ENCODE data around the gene CAV3. TPM values are rescaled to one million over a fixed set of nuclear protein-coding genes. Genes with fewer than 3 reads are reported as not detected.

Gene CAV3
- polyA plus RNA-seq, 1 donor (not counting 4 experiments of a cell fraction or from before 2014, with no cell fraction given): not detected

- TF ChIP-seq, protein P1, sequence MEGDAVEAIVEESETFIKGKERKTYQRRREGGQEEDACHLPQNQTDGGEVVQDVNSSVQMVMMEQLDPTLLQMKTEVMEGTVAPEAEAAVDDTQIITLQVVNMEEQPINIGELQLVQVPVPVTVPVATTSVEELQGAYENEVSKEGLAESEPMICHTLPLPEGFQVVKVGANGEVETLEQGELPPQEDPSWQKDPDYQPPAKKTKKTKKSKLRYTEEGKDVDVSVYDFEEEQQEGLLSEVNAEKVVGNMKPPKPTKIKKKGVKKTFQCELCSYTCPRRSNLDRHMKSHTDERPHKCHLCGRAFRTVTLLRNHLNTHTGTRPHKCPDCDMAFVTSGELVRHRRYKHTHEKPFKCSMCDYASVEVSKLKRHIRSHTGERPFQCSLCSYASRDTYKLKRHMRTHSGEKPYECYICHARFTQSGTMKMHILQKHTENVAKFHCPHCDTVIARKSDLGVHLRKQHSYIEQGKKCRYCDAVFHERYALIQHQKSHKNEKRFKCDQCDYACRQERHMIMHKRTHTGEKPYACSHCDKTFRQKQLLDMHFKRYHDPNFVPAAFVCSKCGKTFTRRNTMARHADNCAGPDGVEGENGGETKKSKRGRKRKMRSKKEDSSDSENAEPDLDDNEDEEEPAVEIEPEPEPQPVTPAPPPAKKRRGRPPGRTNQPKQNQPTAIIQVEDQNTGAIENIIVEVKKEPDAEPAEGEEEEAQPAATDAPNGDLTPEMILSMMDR (optimal IDR thresholded peaks at IDR 0.05 in 1 of 3, IDR thresholded peaks at IDR 0.05 in 1 of 3, conservative IDR thresholded peaks at IDR 0.05 in 1 of 3; ENCODE audit: extremely low read depth in 1 of 3, insufficient read depth in 2 of 3, low read length in 3 of 3): no peak
- TF ChIP-seq EZH2 (IDR thresholded peaks at IDR 0.05; ENCODE audit: low read length): no peak
- no peak for FAIRE-seq
- Histone ChIP-seq H3K4me3 (ENCODE audit: control insufficient read depth in 2 of 3, extremely low read depth in 1 of 3, insufficient read depth in 2 of 3, low read depth in 1 of 3, low read length in 3 of 3) (no peak overlapping the region), H3K79me2 (ENCODE audit: control insufficient read depth, insufficient read depth, low read length) (no peaks in the 10 kb centered on the region), H3K27ac (ENCODE audit: control insufficient read depth, insufficient read depth, low read length) (no peak overlapping the region), H3K27me3 (ENCODE audit: control insufficient read depth, extremely low read depth, insufficient read depth, low read length) (no peaks in the 10 kb centered on the region), H3K9me3 (ENCODE audit: control insufficient read depth, low read depth, low read length) (no peaks in the 10 kb centered on the region), H4K20me1 (ENCODE audit: control insufficient read depth, extremely low read depth, insufficient read depth, low read length) (no peaks in the 10 kb centered on the region), H3K4me1 (ENCODE audit: control insufficient read depth, extremely low read depth, insufficient read depth, low read length) (peaks cover 4% of the 10 kb centered on the region), H3K9ac (ENCODE audit: control insufficient read depth, extremely low read depth, insufficient read depth, low read length) (no peak overlapping the region), H2AFZ (ENCODE audit: control insufficient read depth, low read length) (no peak overlapping the region), H3K9me1 (ENCODE audit: control insufficient read depth, extremely low read depth, insufficient read depth, low read length) (no peaks in the 10 kb centered on the region), H3K4me2 (ENCODE audit: control insufficient read depth, extremely low read depth, insufficient read depth, low read depth, low read length) (no peak overlapping the region), H3K36me3 (ENCODE audit: control insufficient read depth in 2 of 2, extremely low read depth in 1 of 2, insufficient read depth in 2 of 2, low read length in 2 of 2) (no peaks in the 10 kb centered on the region)
- dilution Hi-C loops (cut with MboI; ENCODE audit: extremely low pct_ligation_motif_present, low sequenced_read_pairs): no loop called here
- DNase-seq (ENCODE audit: low read depth, low spot score): no peak
These were observed 10.8 kb upstream of the CAV3 start for GRCh38 chr3:8722808-8723207.

- no peak overlapping the region for H3K27ac ChIP-seq (ENCODE audit: control insufficient read depth, insufficient read depth, low read length)
These were observed 10.0 kb upstream of the CAV3 start for GRCh38 chr3:8723612-8724011.

More at GRCh38 chr3:8723612-8724011, 10.0 kb upstream of the CAV3 start:
- dilution Hi-C loops (cut with MboI; ENCODE audit: extremely low pct_ligation_motif_present, low sequenced_read_pairs): no loop called here
- H3K79me2 ChIP-seq (ENCODE audit: control insufficient read depth, insufficient read depth, low read length): no peaks in the 10 kb centered on the region
- H3K9ac ChIP-seq (ENCODE audit: control insufficient read depth, extremely low read depth, insufficient read depth, low read length): no peak overlapping the region
- no peaks in the 10 kb centered on the region for H3K9me1 ChIP-seq (ENCODE audit: control insufficient read depth, extremely low read depth, insufficient read depth, low read length)
- H3K4me1 ChIP-seq (ENCODE audit: control insufficient read depth, extremely low read depth, insufficient read depth, low read length): peaks cover 7% of the 10 kb centered on the region
- DNase-seq (ENCODE audit: low read depth, low spot score) (no peak), FAIRE-seq (no peak)
- H3K36me3 ChIP-seq (ENCODE audit: control insufficient read depth in 2 of 2, extremely low read depth in 1 of 2, insufficient read depth in 2 of 2, low read length in 2 of 2): no peaks in the 10 kb centered on the region
- no peak overlapping the region for H3K4me3 ChIP-seq (ENCODE audit: control insufficient read depth in 2 of 3, extremely low read depth in 1 of 3, insufficient read depth in 2 of 3, low read depth in 1 of 3, low read length in 3 of 3)
- TF ChIP-seq, protein P1 (optimal IDR thresholded peaks at IDR 0.05 in 1 of 3, IDR thresholded peaks at IDR 0.05 in 1 of 3, conservative IDR thresholded peaks at IDR 0.05 in 1 of 3; ENCODE audit: extremely low read depth in 1 of 3, insufficient read depth in 2 of 3, low read length in 3 of 3): no peak
- TF ChIP-seq EZH2 (IDR thresholded peaks at IDR 0.05; ENCODE audit: low read length): no peak
- no peaks in the 10 kb centered on the region for H4K20me1 ChIP-seq (ENCODE audit: control insufficient read depth, extremely low read depth, insufficient read depth, low read length)
- H2AFZ ChIP-seq (ENCODE audit: control insufficient read depth, low read length): no peak overlapping the region
- H3K9me3 ChIP-seq (ENCODE audit: control insufficient read depth, low read depth, low read length): no peaks in the 10 kb centered on the region
- H3K27me3 ChIP-seq (ENCODE audit: control insufficient read depth, extremely low read depth, insufficient read depth, low read length): no peaks in the 10 kb centered on the region
- H3K4me2 ChIP-seq (ENCODE audit: control insufficient read depth, extremely low read depth, insufficient read depth, low read depth, low read length): no peak overlapping the region
